ENCODE measurements around the gene IL3. TPM values are rescaled to one million over a fixed set of nuclear protein-coding genes. Genes with fewer than 3 reads are reported as not detected.
"Not testable (repeated sequence)": the region's sequence is repeated elsewhere in the genome, so short reads cannot be mapped to it uniquely, and the experiment has no call there.

Gene IL3
- total and polyA plus RNA-seq, 11 donors: not detected

GRCh38 chr5:132105688-132106087 is 45.2 kb downstream of the IL3 start:
- Histone ChIP-seq H3K27ac (no peak overlapping the region), H3K27me3 (no peaks in the 10 kb centered on the region), H3K36me3 (no peaks in the 10 kb centered on the region), H3K9me3 (no peaks in the 10 kb centered on the region), H3K4me1 (peaks cover 0 to 42% (median 17%) of the 10 kb centered on the region in 12 donors), H3K4me3 (no peak overlapping the region)
- TF ChIP-seq CTCF (IDR thresholded peaks at IDR 0.05): no peak
- no peak for TF ChIP-seq POLR2A (IDR thresholded peaks at IDR 0.05)
- WGBS, 4 donors: 73 to 83% (median 79%) methylated on average over 3 of the region's 3 CpGs
- intact Hi-C loops (cut with DNase I): no loop called here
- ATAC-seq (no peak), DNase-seq (no peak)

- H3K4me1 ChIP-seq: peaks cover 0 to 25% (median 8%) of the 10 kb centered on the region in 12 donors
- H3K36me3 ChIP-seq; H3K27me3 ChIP-seq; intact Hi-C loops (cut with DNase I); H3K4me3 ChIP-seq; H3K27ac ChIP-seq; ATAC-seq; H3K9me3 ChIP-seq; DNase-seq: not testable (repeated sequence)
- WGBS, 4 donors: 95 to 100% (median 97%) methylated on average over 1 of the region's 1 CpG
Observed at GRCh38 chr5:132108495-132108894, 48.0 kb downstream of the IL3 start.

GRCh38 chr5:132108957-132109356 is 48.5 kb downstream of the IL3 start:
- H3K27ac ChIP-seq; H3K9me3 ChIP-seq; H3K27me3 ChIP-seq; H3K36me3 ChIP-seq; intact Hi-C loops (cut with DNase I); H3K4me3 ChIP-seq; ATAC-seq; DNase-seq: not testable (repeated sequence)
- 87 to 98% (median 97%) methylated on average over 4 of the region's 4 CpGs for WGBS, 4 donors
- peaks cover 0 to 20% (median 3%) of the 10 kb centered on the region in 12 donors for H3K4me1 ChIP-seq

GRCh38 chr5:132109494-132110053 is 49.1 kb downstream of the IL3 start:
- no peaks in the 10 kb centered on the region for H3K27me3 ChIP-seq
- intact Hi-C loops (cut with DNase I): no loop called here
- H3K4me3 ChIP-seq: no peak overlapping the region
- H3K4me1 ChIP-seq: peaks cover 0 to 19% (median 0%) of the 10 kb centered on the region in 12 donors
- no peak for DNase-seq
- no peaks in the 10 kb centered on the region for H3K36me3 ChIP-seq
- TF ChIP-seq POLR2A (IDR thresholded peaks at IDR 0.05) (no peak), CTCF (IDR thresholded peaks at IDR 0.05) (no peak)
- H3K27ac ChIP-seq: no peak overlapping the region
- H3K9me3 ChIP-seq: peaks cover 0 to 5% (median 0%) of the 10 kb centered on the region in 12 donors
- WGBS, 4 donors: 78 to 87% (median 83%) methylated on average over 3 of the region's 3 CpGs
- ATAC-seq: no peak

- no peak for ATAC-seq
- no peak for TF ChIP-seq POLR2A (IDR thresholded peaks at IDR 0.05)
- no peak for TF ChIP-seq CTCF (IDR thresholded peaks at IDR 0.05)
- Histone ChIP-seq H3K4me3 (no peak overlapping the region), H3K27ac (no peak overlapping the region), H3K27me3 (no peaks in the 10 kb centered on the region), H3K36me3 (no peaks in the 10 kb centered on the region), H3K4me1 (peaks cover 0 to 19% (median 0%) of the 10 kb centered on the region in 12 donors), H3K9me3 (peaks cover 0 to 5% (median 0%) of the 10 kb centered on the region in 12 donors)
- 67 to 80% (median 75%) methylated on average over 3 of the region's 3 CpGs for WGBS, 4 donors
- intact Hi-C loops (cut with DNase I): no loop called here
- DNase-seq: no peak
Observed at GRCh38 chr5:132110195-132110594, 49.7 kb downstream of the IL3 start.
